Breast epithelium (tissue), 4 donors: ENCODE results near the gene MMP13. TPM values are rescaled to one million over a fixed set of nuclear protein-coding genes. Genes with fewer than 3 reads are reported as not detected.

ENCODE experiments used
- DNase-seq, 2 donors: peaks; one replicate each; pipeline ENCODE4 v3.0.0-alpha.2; 2019; ENCODE audit warnings: low spot score in 2 of 2
- H3K27ac ChIP-seq, 2 donors: fragments of 200-600 bp; sonication (generic) in 1 of 2; one replicate each; pipeline ENCODE4 v1.5.1; 2016 to 2019; ENCODE audit warnings: mild to moderate bottlenecking in 1 of 2
- H3K27me3 ChIP-seq, 2 donors: fragments of 200-600 bp; sonication (generic) in 1 of 2; one replicate each; pipeline versions ENCODE4 v1.5.1 to v1.6.0; 2017 to 2019; ENCODE audit warnings: control low read depth in 1 of 2, mild to moderate bottlenecking in 1 of 2
- H3K36me3 ChIP-seq: fragments of 200-600 bp; one replicate; pipeline ENCODE4 v1.5.1; 2019
- H3K4me1 ChIP-seq, 2 donors: fragments of 200-600 bp; sonication (generic); one replicate each; pipeline ENCODE4 v1.5.1; 2016 to 2019; ENCODE audit warnings: control low read depth in 1 of 2
- H3K4me3 ChIP-seq, 3 donors: fragments of 200-600 bp; sonication (generic); 1 replicate in 2 of 3; 2 replicates in 1 of 3; pipeline ENCODE4 v1.5.1; 2016 to 2019; ENCODE audit warnings: mild to moderate bottlenecking in 3 of 3, moderate library complexity in 2 of 3
- H3K9me3 ChIP-seq, 2 donors: fragments of 200-600 bp; sonication (generic) in 1 of 2; one replicate each; pipeline ENCODE4 v1.5.1; 2016 to 2019; ENCODE audit warnings: control low read depth in 1 of 2
- POLR2A ChIP-seq: fragments of 450-650 bp; IDR thresholded peaks from one replicate; pipeline ENCODE4 v1.6.1; 2016; ENCODE audit warnings: antibody characterized with exemption, mild to moderate bottlenecking, moderate library complexity
- POLR2AphosphoS5 ChIP-seq, 3 donors: sonication (generic); formaldehyde crosslinking; IDR thresholded peaks; one replicate each; pipeline ENCODE4 v1.6.1; 2017; ENCODE audit warnings: antibody characterized with exemption in 3 of 3
- intact Hi-C: fragments of 100-400 bp; cut with DNase I; formaldehyde crosslinking; loops from one replicate; pipeline ENCODE4 v1.15.1; 2023; ENCODE audit warnings: low total_unique reads
- total RNA-seq, 3 donors: library from RNA; depleted of rRNA; stranded (reverse); fragments of >200 nt; gene quantifications; one replicate each; pipeline ENCODE4 v1.1.0, GENCODE V29; 2016
- TF ChIP-seq, protein P1 (sequence below), 3 donors: fragments of 450-650 bp; IDR thresholded peaks; one replicate each; pipeline ENCODE4 v1.5.1; 2016 to 2017; ENCODE audit warnings: antibody characterized with exemption in 3 of 3, mild to moderate bottlenecking in 3 of 3, moderate library complexity in 3 of 3

Gene MMP13
- total RNA-seq, 3 donors from 2014 or later, result not detected

DNA sequence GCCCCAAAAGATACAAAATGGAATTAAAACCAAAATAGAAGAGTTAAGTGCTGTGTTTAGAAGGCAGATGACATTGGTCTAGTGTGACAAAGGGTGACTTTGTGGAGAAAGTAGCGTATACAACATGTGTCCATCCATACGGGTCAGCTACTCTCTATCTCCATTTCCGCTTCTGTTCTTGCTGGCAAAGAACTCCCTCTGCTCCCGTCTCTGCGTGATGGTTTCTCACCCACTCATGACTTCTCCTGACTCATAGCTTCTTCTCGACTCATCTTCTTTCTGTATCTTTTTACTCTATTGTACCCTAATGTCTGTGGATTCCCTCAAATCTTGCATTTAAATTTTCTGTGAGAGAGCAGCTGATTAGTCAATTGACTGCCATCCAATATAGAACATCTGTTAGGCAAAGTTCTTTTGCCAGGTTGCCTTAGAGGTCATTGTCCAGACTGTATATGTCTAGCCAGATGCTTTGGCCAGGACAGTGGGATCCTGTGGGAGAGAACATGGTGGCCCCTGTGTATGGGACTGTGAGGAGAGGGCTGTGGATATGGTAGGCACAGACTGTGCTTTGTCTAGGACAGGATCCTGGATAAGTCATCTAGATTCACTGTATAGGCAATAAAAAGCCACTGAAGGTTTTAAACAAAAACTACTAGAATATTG lies 28.4 kb downstream of the MMP13 start:
- no peaks in the 10 kb centered on the region for H3K36me3 ChIP-seq
- H3K4me3 ChIP-seq, result no peak overlapping the region
- H3K4me1 ChIP-seq, result no peaks in the 10 kb centered on the region
- DNase-seq, result no peak
- no peaks in the 10 kb centered on the region for H3K27me3 ChIP-seq
- TF ChIP-seq, protein P1, sequence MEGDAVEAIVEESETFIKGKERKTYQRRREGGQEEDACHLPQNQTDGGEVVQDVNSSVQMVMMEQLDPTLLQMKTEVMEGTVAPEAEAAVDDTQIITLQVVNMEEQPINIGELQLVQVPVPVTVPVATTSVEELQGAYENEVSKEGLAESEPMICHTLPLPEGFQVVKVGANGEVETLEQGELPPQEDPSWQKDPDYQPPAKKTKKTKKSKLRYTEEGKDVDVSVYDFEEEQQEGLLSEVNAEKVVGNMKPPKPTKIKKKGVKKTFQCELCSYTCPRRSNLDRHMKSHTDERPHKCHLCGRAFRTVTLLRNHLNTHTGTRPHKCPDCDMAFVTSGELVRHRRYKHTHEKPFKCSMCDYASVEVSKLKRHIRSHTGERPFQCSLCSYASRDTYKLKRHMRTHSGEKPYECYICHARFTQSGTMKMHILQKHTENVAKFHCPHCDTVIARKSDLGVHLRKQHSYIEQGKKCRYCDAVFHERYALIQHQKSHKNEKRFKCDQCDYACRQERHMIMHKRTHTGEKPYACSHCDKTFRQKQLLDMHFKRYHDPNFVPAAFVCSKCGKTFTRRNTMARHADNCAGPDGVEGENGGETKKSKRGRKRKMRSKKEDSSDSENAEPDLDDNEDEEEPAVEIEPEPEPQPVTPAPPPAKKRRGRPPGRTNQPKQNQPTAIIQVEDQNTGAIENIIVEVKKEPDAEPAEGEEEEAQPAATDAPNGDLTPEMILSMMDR (IDR thresholded peaks at IDR 0.05), result no peak
- TF ChIP-seq POLR2AphosphoS5 (IDR thresholded peaks at IDR 0.05) (no peak), POLR2A (no peak)
- H3K9me3 ChIP-seq, result no peaks in the 10 kb centered on the region
- no peak overlapping the region for H3K27ac ChIP-seq
- intact Hi-C loops, result no loop called here

DNA sequence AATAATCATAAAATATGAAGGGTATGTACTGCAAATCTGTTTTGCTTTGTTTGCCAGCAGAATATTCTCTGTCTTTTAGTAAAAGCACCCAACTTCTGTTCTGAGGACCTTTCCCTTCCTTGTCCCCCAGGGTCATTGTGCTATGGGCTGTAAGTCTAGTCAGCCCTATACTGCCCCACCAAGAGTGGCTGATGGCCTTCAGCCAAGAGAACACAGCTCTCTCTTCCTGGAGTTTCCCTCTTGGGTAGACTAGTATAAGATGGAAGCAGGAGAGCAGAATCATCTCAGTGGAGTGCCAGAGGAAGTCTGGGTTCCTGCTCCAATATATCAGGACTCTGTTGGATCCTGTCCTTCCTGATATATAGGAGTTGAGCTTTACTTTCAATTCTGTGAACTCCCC lies 29.0 kb downstream of the MMP13 start:
- Histone ChIP-seq H3K36me3 (no peaks in the 10 kb centered on the region), H3K27me3 (no peaks in the 10 kb centered on the region), H3K4me3 (no peak overlapping the region), H3K27ac (no peak overlapping the region), H3K4me1 (no peaks in the 10 kb centered on the region), H3K9me3 (no peaks in the 10 kb centered on the region)
- intact Hi-C loops, result no loop called here
- TF ChIP-seq, protein P1 (IDR thresholded peaks at IDR 0.05), result no peak
- TF ChIP-seq POLR2AphosphoS5 (IDR thresholded peaks at IDR 0.05) (no peak), POLR2A (no peak)
- DNase-seq, result no peak

DNA sequence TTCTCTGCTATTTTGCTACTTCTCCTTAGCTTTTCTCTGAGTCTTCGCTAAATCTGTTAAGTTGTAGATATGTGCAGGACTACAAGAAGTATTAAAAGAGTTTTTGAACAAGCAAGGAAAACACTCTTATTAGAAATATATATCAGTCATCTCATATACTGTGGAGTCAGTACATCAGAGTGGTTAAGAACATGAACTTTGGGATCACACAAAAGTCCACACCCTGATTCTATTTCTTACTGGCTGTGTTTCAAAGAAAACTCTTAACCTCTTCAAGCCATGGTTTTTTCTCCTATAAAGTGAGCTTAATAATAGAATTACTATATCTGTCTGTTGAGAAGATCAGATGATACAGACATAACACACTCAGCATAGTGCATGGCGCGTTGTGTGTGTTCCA lies 29.5 kb downstream of the MMP13 start:
- TF ChIP-seq POLR2AphosphoS5 (IDR thresholded peaks at IDR 0.05) (no peak), POLR2A (no peak)
- TF ChIP-seq, protein P1 (IDR thresholded peaks at IDR 0.05), result no peak
- H3K36me3 ChIP-seq, result no peaks in the 10 kb centered on the region
- H3K27me3 ChIP-seq, result no peaks in the 10 kb centered on the region
- intact Hi-C loops, result no loop called here
- no peak overlapping the region for H3K4me3 ChIP-seq
- no peaks in the 10 kb centered on the region for H3K4me1 ChIP-seq
- H3K27ac ChIP-seq, result no peak overlapping the region
- H3K9me3 ChIP-seq, result no peaks in the 10 kb centered on the region
- no peak for DNase-seq

DNA sequence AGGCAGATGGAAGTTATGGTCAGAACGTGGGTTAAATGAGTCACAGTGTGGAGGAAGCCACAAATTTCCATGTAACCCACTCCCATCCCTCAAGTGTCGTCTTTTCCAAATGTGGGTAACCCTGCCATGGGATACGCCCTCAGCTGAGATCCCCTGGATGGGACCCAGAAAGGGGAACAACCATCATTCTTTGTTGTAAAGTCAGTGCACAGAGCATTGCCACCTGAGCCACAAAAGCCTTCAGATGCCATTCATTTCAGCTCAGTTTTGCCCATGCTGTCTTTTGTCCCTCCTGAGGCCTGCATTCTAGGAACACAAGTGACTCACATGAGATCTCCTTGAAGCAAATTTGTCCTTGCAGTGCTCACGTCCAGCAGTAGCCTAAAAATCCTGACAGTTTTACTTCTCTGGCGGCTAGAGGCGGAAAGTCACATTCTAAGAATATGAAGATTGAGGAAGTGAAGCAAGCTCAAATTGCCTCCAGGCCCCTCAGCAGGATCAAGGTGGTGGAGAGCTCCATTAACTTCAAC lies 30.6 kb downstream of the MMP13 start:
- TF ChIP-seq POLR2AphosphoS5 (IDR thresholded peaks at IDR 0.05) (no peak), POLR2A (no peak)
- TF ChIP-seq, protein P1 (IDR thresholded peaks at IDR 0.05), result no peak
- DNase-seq, result no peak
- Histone ChIP-seq H3K4me3 (no peak overlapping the region), H3K9me3 (no peaks in the 10 kb centered on the region), H3K27ac (no peak overlapping the region), H3K4me1 (no peaks in the 10 kb centered on the region), H3K27me3 (no peaks in the 10 kb centered on the region), H3K36me3 (no peaks in the 10 kb centered on the region)
- intact Hi-C loops, result no loop called here

DNA sequence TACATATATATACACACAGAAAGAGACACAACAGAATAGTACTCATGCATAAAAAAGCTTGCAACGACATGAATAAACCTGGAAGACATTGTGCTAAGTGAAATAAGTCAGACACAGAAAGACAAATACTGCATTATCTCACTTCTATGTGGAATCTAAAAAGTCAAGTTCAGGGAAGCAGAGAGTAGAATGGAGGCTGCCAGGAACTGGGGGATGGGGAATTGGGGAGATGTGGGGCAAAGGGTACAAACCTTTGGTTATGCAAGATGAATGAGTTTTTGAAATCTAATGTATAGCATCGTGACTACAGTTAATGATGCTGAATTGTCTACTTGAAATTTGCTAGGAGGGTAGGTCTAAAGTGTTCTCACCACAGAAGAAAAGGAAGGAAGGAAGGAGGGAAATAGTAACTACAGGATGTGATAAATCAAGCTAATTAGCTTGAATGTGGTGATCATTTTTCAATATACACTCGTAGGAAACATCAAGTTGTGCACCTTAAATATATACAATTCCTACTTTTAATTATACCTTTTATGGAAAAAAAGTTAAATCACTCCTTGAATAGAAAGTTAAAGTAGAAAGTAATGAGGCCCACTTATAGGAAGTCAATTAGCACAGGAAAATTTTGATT lies 33.8 kb downstream of the MMP13 start:
- H3K4me1 ChIP-seq, result no peaks in the 10 kb centered on the region
- intact Hi-C loops, result no loop called here
- H3K36me3 ChIP-seq, result no peaks in the 10 kb centered on the region
- no peak for DNase-seq
- H3K9me3 ChIP-seq, result no peaks in the 10 kb centered on the region
- TF ChIP-seq POLR2AphosphoS5 (IDR thresholded peaks at IDR 0.05) (no peak), POLR2A (no peak)
- TF ChIP-seq, protein P1 (IDR thresholded peaks at IDR 0.05), result no peak
- H3K4me3 ChIP-seq, result no peak overlapping the region
- no peak overlapping the region for H3K27ac ChIP-seq
- no peaks in the 10 kb centered on the region for H3K27me3 ChIP-seq
